ENCODE data around the gene RIPOR1.

Gene RIPOR1

DNA sequence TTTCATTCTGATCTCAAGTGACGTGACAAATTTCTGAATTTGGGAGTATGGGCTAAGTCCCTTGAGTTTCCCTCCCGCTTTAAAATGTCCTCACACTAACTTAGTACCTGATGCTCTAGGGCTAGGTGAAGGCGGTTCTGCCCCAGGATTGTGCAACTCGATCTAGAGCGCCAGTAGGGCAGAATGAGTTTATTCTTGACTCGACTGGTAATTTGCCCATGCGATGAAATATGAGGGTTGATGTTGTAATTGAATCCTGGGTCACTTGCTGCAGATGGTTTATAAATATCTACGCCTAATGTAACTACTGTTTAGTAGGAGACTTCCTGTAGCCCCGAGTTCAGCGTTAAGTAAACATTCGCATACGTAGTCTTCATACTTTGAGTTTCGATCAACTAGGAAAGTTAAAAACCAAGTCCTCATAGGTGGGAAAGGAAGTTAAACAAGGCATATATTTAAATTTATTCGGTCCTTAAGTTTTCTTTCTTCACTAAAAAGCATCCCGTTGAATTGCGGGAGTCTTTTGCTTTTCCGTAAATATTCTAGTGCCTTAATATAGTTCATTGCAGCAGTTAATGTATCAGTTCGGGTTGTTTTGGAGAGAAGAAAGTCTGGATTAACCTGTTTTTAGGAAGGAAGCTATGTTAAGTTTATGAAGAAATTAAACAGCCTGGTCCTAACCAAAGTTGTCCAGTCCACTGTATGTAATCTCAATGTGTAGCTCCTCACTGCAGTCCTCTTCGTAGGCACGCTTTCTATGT, 35.3 kb downstream of the RIPOR1 start:
- no peak for DNase-seq (ENCODE audit: low spot score in 2 of 2)
- Mint-ChIP-seq H3K27me3 (no peaks in the 10 kb centered on the region), H3K9me3 (no peaks in the 10 kb centered on the region), H3K36me3 (peaks cover 4% of the 10 kb centered on the region), H3K4me3 (peak overlapping the region; percentile 93), H3K4me1 (peaks cover 31% of the 10 kb centered on the region), H3K27ac (peak overlapping the region; percentile 95)
- ATAC-seq (ENCODE audit: low read depth) = no peak

DNA sequence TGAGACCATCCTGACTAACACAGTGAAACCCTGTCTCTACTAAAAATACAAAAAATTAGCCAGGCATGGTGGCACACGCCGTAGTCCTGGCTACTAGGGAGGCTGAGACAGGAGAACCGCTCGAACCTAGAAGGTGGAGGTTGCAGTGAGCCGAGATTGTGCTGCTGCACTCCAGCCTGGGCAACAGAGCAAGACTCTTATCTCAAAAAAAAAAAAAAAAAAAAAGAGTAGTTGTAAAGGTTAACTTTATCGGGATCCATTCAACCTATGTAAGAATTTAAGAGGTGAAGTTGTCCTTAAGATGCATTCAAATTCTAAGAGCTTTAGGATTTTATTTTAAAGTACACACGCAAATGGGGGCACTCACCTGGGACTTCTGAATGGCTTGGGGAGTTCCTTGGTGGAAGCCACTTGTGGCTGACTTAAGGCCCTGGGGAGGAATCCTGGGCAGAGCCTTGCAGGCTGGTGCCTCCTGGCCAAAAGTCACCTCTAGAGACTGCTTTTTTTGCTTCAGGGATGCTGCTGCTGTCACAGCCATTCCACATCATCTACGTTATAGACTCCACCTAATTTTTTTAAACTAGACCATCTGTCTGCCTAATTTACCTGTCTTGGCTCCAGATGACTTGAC, 37.0 kb downstream of the RIPOR1 start:
- no peaks in the 10 kb centered on the region for H3K27me3 Mint-ChIP-seq
- DNase-seq (ENCODE audit: low spot score in 2 of 2) = no peak
- peak overlapping the region; percentile 81 for H3K27ac Mint-ChIP-seq
- peaks cover 3% of the 10 kb centered on the region for H3K36me3 Mint-ChIP-seq
- ATAC-seq (ENCODE audit: low read depth) = no peak
- H3K9me3 Mint-ChIP-seq = no peaks in the 10 kb centered on the region
- H3K4me3 Mint-ChIP-seq = peak overlapping the region; percentile 61
- peaks cover 29% of the 10 kb centered on the region for H3K4me1 Mint-ChIP-seq

DNA sequence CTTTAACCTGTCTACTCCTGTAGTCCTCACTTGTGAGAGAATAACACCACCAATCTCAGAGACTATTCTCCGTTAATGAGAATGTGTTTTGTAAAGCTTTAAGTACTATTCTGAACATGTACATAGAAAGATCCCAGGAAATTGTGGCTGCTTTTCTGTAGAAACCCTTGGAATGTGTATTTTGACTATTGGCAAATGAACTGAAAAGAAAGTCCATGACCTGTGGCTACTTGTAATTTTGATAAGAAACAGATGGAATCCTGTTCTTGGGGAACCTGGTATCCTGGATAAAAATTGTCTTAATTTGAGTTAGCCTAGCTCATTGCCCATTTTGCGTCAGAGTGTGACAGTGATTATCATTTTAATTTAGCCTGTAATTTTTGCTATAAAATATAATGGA, 42.8 kb downstream of the RIPOR1 start:
- Mint-ChIP-seq H3K27ac (no peak overlapping the region), H3K36me3 (peaks cover 11% of the 10 kb centered on the region), H3K4me3 (no peak overlapping the region), H3K27me3 (no peaks in the 10 kb centered on the region), H3K4me1 (peaks cover 10% of the 10 kb centered on the region), H3K9me3 (no peaks in the 10 kb centered on the region)
- no peak for ATAC-seq (ENCODE audit: low read depth)
- DNase-seq (ENCODE audit: low spot score in 2 of 2) = no peak

DNA sequence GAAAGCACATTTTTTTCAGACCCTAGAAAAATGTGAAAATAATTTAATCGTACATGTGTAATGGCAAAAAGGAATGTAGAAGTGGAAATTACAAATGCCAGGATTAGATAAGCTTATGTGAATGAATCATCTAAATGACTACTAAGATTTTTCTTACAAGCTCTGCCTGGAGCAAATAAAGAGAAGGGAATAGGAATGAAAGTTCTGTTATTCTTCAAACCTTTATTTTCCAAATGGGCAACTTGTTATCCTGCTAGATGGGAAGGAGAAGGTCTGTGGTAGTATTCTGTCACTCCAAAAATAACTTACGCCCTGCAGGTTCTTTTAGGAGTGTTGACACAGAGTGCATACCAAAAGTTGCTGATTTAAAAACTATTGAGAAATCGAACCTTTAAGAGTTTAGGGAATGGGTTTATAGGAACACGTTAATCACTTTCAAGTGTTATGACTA, 43.4 kb downstream of the RIPOR1 start:
- Mint-ChIP-seq H3K36me3 (peaks cover 13% of the 10 kb centered on the region), H3K27ac (no peak overlapping the region), H3K4me3 (no peak overlapping the region), H3K27me3 (no peaks in the 10 kb centered on the region), H3K9me3 (no peaks in the 10 kb centered on the region), H3K4me1 (peaks cover 7% of the 10 kb centered on the region)
- DNase-seq (ENCODE audit: low spot score in 2 of 2) (no peak), ATAC-seq (ENCODE audit: low read depth) (no peak)

DNA sequence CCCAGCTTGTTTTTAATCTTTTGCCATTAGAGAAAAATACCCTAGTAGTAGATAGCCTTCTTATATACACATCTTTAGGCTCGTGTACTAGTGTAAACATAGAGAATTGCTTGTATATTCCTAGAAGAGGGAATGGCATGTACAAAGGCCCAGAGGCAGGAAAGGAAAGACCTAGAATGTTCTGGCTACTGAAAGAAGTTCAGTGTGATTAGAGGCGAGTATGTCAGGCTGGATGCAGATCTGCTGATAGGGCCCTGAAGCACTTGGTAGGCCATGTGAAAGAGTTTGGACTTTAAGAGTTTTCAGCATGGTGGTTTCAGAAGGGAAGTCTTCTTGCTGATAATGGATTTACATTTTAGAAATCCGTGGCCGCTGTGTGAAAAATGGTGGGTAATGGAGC, 51.1 kb downstream of the RIPOR1 start:
- H3K27ac Mint-ChIP-seq = peak overlapping the region; percentile 30
- H3K36me3 Mint-ChIP-seq = peaks cover 10% of the 10 kb centered on the region
- no peak overlapping the region for H3K4me3 Mint-ChIP-seq
- peaks cover 11% of the 10 kb centered on the region for H3K4me1 Mint-ChIP-seq
- no peaks in the 10 kb centered on the region for H3K27me3 Mint-ChIP-seq
- DNase-seq (ENCODE audit: low spot score in 2 of 2) = no peak
- no peak for ATAC-seq (ENCODE audit: low read depth)
- H3K9me3 Mint-ChIP-seq = no peaks in the 10 kb centered on the region

DNA sequence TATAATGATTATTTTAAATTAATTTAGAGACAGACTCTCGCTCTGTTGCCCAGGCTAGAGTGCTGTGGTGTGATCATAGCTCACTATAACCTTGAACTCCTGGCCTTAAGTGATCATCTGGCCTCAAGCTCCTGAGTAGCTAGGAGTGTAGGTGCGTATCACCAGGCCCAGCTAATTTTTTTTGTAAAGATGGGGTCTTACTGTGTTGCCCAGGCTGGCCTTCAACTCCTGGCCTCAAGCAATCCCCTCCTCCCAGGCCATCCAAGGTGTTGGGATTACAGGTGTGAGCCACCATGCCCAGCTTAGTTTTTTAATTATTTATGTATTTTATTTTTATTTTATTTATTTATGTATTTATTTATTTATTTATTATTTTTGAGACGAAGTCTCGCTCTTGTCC, 51.6 kb downstream of the RIPOR1 start:
- Mint-ChIP-seq H3K4me3 (no peak overlapping the region), H3K27me3 (no peaks in the 10 kb centered on the region), H3K27ac (no peak overlapping the region), H3K4me1 (peaks cover 11% of the 10 kb centered on the region), H3K36me3 (peaks cover 10% of the 10 kb centered on the region), H3K9me3 (no peaks in the 10 kb centered on the region)
- no peak for ATAC-seq (ENCODE audit: low read depth)
- DNase-seq (ENCODE audit: low spot score in 2 of 2) = no peak

DNA sequence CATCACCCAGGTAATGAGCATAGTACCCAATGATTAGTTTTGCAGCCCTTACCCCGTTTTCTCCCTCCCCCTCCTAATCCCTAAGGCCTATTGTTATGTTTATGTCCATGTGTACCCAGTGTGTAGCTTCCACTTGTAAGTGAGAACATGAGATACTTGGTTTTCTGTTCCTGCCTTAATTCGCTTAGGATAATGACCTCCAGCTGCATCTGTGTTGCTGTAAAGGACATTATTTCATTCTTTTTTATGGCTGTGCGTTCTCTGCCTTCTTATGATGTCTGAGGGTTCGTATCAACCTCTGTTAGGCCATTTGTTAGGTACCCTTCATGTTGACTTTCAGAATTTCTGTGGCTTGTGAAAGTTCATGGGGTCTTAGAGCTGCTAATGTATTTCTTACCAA, 64.7 kb downstream of the RIPOR1 start:
- no peaks in the 10 kb centered on the region for H3K9me3 Mint-ChIP-seq
- ATAC-seq (ENCODE audit: low read depth) = no peak
- peaks cover 18% of the 10 kb centered on the region for H3K4me1 Mint-ChIP-seq
- H3K36me3 Mint-ChIP-seq = peaks cover 6% of the 10 kb centered on the region
- no peak for DNase-seq (ENCODE audit: low spot score in 2 of 2)
- no peak overlapping the region for H3K4me3 Mint-ChIP-seq
- H3K27ac Mint-ChIP-seq = no peak overlapping the region
- no peaks in the 10 kb centered on the region for H3K27me3 Mint-ChIP-seq

DNA sequence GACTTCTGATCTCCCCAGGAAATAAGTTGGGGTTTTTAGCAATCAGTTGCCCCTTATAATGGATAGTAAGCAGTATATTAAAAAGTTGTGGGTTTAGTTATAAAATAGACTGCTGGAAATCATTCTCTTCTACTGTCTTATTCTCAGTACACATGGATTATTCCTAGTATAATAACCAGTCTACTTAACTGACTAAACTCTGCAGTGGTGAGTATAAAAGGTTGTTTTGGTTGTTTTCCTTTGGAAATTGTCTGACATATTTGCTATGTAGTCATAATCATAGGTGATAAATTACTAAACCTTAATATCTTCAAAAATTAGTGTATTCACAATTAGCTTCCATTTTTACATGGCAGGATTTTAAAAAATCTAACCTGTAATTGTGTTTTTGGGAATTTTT, 65.1 kb downstream of the RIPOR1 start:
- Mint-ChIP-seq H3K27me3 (no peaks in the 10 kb centered on the region), H3K27ac (no peak overlapping the region), H3K4me1 (peaks cover 18% of the 10 kb centered on the region), H3K36me3 (peaks cover 6% of the 10 kb centered on the region), H3K4me3 (no peak overlapping the region), H3K9me3 (no peaks in the 10 kb centered on the region)
- DNase-seq (ENCODE audit: low spot score in 2 of 2) (no peak), ATAC-seq (ENCODE audit: low read depth) (no peak)

DNA sequence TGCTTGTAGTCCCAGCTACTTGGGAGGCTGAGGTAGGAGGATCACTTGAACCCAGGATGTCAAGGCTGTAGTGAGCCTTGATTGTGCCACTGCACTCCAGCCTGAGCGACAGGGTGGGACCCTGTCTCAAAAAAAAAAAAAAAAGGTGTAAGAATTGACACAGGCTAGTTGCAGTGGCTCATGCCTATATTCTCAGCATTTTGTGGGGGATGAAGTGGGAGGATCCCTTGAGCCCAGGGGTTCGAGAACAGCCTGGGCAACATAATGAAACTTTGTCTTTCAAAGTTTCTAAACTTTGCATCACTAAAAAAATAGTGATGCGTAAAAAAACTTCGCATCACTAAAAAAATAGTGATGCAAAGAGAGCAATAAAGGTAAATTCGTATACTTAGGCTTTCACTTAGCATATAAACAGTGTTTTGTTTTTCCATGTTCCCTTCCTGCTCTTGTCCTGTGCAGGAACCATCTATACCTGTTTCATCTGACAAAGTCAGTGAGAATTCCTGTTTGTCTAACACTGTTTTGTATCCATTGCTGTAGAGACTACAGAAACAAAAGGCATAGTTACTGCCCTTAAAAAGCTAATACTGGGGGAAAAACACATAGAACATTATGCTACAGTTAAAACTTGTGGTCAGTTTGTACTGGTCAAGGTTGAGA, 65.8 kb downstream of the RIPOR1 start:
- DNase-seq (ENCODE audit: low spot score in 2 of 2) (no peak), ATAC-seq (ENCODE audit: low read depth) (no peak)
- Mint-ChIP-seq H3K27me3 (no peaks in the 10 kb centered on the region), H3K36me3 (peaks cover 5% of the 10 kb centered on the region), H3K4me3 (no peak overlapping the region), H3K4me1 (peaks cover 20% of the 10 kb centered on the region), H3K27ac (peak overlapping the region; percentile 68), H3K9me3 (no peaks in the 10 kb centered on the region)

DNA sequence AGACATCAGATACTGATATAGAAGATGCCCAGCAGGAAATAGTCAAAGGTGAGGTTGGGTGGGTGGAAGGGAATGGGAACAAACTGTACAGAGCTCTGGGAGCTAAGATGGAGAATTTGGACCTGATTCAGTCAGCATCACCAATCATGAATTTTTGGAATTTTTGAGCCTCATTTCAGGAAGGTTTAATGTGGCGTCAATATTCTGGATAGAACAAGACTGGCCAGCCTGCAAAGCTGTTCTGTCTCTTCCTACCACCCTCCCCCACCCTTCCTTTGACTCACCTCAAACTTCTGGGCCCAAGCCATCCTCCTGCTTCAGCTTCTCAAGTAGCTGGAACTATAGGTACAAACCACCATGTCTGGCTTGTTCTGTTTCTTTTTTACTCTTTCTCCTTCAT, 66.3 kb downstream of the RIPOR1 start:
- H3K27me3 Mint-ChIP-seq = no peaks in the 10 kb centered on the region
- peaks cover 7% of the 10 kb centered on the region for H3K36me3 Mint-ChIP-seq
- peaks cover 24% of the 10 kb centered on the region for H3K4me1 Mint-ChIP-seq
- H3K4me3 Mint-ChIP-seq = no peak overlapping the region
- ATAC-seq (ENCODE audit: low read depth) (no peak), DNase-seq (ENCODE audit: low spot score in 2 of 2) (no peak)
- H3K27ac Mint-ChIP-seq = peak overlapping the region; percentile 68
- no peaks in the 10 kb centered on the region for H3K9me3 Mint-ChIP-seq
